ENCODE results near the gene SVEP1.

DNA sequence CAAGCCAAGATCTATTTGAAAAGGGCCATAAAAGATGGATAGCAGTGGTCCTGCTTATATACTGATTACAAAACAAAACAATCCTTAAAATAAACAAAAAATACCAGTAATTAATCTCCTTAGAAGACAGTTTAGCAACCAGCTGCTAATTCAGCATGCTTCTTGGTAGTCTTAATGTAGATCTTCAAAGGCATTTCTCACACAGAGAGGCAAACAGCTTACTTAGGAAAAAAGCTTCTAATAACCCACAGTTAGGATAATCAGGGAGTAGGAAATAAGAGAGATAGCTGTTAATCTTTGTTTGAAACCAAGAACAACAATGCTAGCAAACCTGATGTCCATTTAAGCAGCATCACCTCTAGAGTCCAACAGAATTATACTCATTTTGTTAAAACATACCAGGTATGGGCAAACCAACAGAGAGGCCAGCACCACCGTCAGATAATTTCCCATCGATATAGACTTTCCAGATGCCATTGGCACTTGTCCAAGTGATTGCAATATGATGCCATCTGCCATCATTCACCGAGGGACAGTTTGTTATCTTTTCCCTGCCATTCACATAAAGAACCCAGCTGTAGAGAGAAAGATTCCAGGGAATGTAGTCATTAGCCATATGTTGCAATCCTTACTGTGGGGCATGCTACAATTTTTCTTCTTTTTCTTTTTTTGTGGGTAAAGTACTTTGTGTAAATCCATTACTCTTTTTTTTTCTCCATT lies 136.2 kb downstream of the SVEP1 start:
- TF ChIP-seq, protein P1, sequence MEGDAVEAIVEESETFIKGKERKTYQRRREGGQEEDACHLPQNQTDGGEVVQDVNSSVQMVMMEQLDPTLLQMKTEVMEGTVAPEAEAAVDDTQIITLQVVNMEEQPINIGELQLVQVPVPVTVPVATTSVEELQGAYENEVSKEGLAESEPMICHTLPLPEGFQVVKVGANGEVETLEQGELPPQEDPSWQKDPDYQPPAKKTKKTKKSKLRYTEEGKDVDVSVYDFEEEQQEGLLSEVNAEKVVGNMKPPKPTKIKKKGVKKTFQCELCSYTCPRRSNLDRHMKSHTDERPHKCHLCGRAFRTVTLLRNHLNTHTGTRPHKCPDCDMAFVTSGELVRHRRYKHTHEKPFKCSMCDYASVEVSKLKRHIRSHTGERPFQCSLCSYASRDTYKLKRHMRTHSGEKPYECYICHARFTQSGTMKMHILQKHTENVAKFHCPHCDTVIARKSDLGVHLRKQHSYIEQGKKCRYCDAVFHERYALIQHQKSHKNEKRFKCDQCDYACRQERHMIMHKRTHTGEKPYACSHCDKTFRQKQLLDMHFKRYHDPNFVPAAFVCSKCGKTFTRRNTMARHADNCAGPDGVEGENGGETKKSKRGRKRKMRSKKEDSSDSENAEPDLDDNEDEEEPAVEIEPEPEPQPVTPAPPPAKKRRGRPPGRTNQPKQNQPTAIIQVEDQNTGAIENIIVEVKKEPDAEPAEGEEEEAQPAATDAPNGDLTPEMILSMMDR (conservative IDR thresholded peaks at IDR 0.05), result no peak
- TF ChIP-seq ZFX (IDR thresholded peaks at IDR 0.05), result no peak
